Measurements from ENCODE around the gene COL21A1.

The COL21A1 gene

GRCh38 chr6:56199956-56200355, 47.4 kb downstream of the COL21A1 start:
- Histone ChIP-seq H4K20me1 (no peaks in the 10 kb centered on the region), H3K27me3 (no peaks in the 10 kb centered on the region), H3K4me3 (no peak overlapping the region), H3K27ac (no peak overlapping the region), H3K9ac (no peak overlapping the region), H3K4me1 (no peaks in the 10 kb centered on the region), H3K4me2 (no peak overlapping the region), H3K9me3 (peaks cover 5% of the 10 kb centered on the region; the same call in 1 of the 2 replicates), H3K36me3 (no peaks in the 10 kb centered on the region)
- no peak for TF ChIP-seq Cebpa-rat (IDR thresholded peaks at IDR 0.05)

- Histone ChIP-seq H3K27ac (no peak overlapping the region), H3K4me2 (no peak overlapping the region), H3K36me3 (no peaks in the 10 kb centered on the region), H3K9me3 (no peaks in the 10 kb centered on the region), H3K4me3 (no peak overlapping the region), H3K27me3 (no peaks in the 10 kb centered on the region), H4K20me1 (no peaks in the 10 kb centered on the region), H3K9ac (no peak overlapping the region), H3K4me1 (no peaks in the 10 kb centered on the region)
- TF ChIP-seq Cebpa-rat (IDR thresholded peaks at IDR 0.05) = no peak
Observed at GRCh38 chr6:56193846-56194245, 53.5 kb downstream of the COL21A1 start.

- no peak overlapping the region for H3K4me2 ChIP-seq
Observed at GRCh38 chr6:56188429-56188828, 59.0 kb downstream of the COL21A1 start.

GRCh38 chr6:56187686-56188085, 59.7 kb downstream of the COL21A1 start:
- no peak for TF ChIP-seq Cebpa-rat (IDR thresholded peaks at IDR 0.05)

More at GRCh38 chr6:56188429-56188828, 59.0 kb downstream of the COL21A1 start:
- Histone ChIP-seq H3K36me3 (no peaks in the 10 kb centered on the region), H3K4me1 (no peaks in the 10 kb centered on the region), H3K27ac (no peak overlapping the region), H3K4me3 (no peak overlapping the region), H3K9ac (no peak overlapping the region), H4K20me1 (no peaks in the 10 kb centered on the region), H3K27me3 (no peaks in the 10 kb centered on the region), H3K9me3 (no peaks in the 10 kb centered on the region)
- TF ChIP-seq Cebpa-rat (IDR thresholded peaks at IDR 0.05) = no peak

GRCh38 chr6:56176741-56177140, 70.6 kb downstream of the COL21A1 start:
- Histone ChIP-seq H3K9ac (no peak overlapping the region), H3K4me2 (no peak overlapping the region), H3K9me3 (peaks cover 20% of the 10 kb centered on the region), H3K36me3 (no peaks in the 10 kb centered on the region), H3K27me3 (no peaks in the 10 kb centered on the region), H3K4me1 (no peaks in the 10 kb centered on the region), H3K27ac (no peak overlapping the region), H3K4me3 (no peak overlapping the region), H4K20me1 (no peaks in the 10 kb centered on the region)
- no peak for TF ChIP-seq Cebpa-rat (IDR thresholded peaks at IDR 0.05)

More at GRCh38 chr6:56187686-56188085, 59.7 kb downstream of the COL21A1 start:
- Histone ChIP-seq H3K36me3 (no peaks in the 10 kb centered on the region), H3K4me3 (no peak overlapping the region), H3K27ac (no peak overlapping the region), H3K9ac (no peak overlapping the region), H3K27me3 (no peaks in the 10 kb centered on the region), H4K20me1 (no peaks in the 10 kb centered on the region), H3K9me3 (no peaks in the 10 kb centered on the region), H3K4me2 (no peak overlapping the region), H3K4me1 (no peaks in the 10 kb centered on the region)

GRCh38 chr6:56173228-56173627, 74.2 kb downstream of the COL21A1 start:
- Histone ChIP-seq H3K27me3 (no peaks in the 10 kb centered on the region), H3K4me2 (no peak overlapping the region), H4K20me1 (no peaks in the 10 kb centered on the region), H3K9me3 (peaks cover 20% of the 10 kb centered on the region), H3K36me3 (no peaks in the 10 kb centered on the region), H3K27ac (no peak overlapping the region), H3K4me1 (no peaks in the 10 kb centered on the region), H3K4me3 (no peak overlapping the region), H3K9ac (no peak overlapping the region)
- TF ChIP-seq Cebpa-rat (IDR thresholded peaks at IDR 0.05) = no peak

GRCh38 chr6:56172144-56172543, 75.2 kb downstream of the COL21A1 start:
- Histone ChIP-seq H3K9ac (no peak overlapping the region), H3K4me2 (no peak overlapping the region), H3K9me3 (peaks cover 20% of the 10 kb centered on the region), H3K27ac (no peak overlapping the region), H4K20me1 (no peaks in the 10 kb centered on the region), H3K4me1 (no peaks in the 10 kb centered on the region), H3K4me3 (no peak overlapping the region), H3K27me3 (no peaks in the 10 kb centered on the region), H3K36me3 (no peaks in the 10 kb centered on the region)
- no peak for TF ChIP-seq Cebpa-rat (IDR thresholded peaks at IDR 0.05)

- Histone ChIP-seq H3K27ac (no peak overlapping the region), H3K9me3 (peaks cover 14% of the 10 kb centered on the region)
- no peak for TF ChIP-seq Cebpa-rat (IDR thresholded peaks at IDR 0.05)
Observed at GRCh38 chr6:56169366-56169765, 78.0 kb downstream of the COL21A1 start.

GRCh38 chr6:56168596-56168995, 78.8 kb downstream of the COL21A1 start:
- Histone ChIP-seq H3K4me1 (no peaks in the 10 kb centered on the region), H3K4me2 (no peak overlapping the region), H4K20me1 (no peaks in the 10 kb centered on the region), H3K9ac (no peak overlapping the region), H3K9me3 (peaks cover 14% of the 10 kb centered on the region), H3K27ac (no peak overlapping the region), H3K36me3 (no peaks in the 10 kb centered on the region), H3K27me3 (no peaks in the 10 kb centered on the region), H3K4me3 (no peak overlapping the region)
- no peak for TF ChIP-seq Cebpa-rat (IDR thresholded peaks at IDR 0.05)

More at GRCh38 chr6:56169366-56169765, 78.0 kb downstream of the COL21A1 start:
- no peaks in the 10 kb centered on the region for H4K20me1 ChIP-seq
- H3K4me3 ChIP-seq = no peak overlapping the region
- no peaks in the 10 kb centered on the region for H3K27me3 ChIP-seq
- H3K4me2 ChIP-seq = no peak overlapping the region
- H3K9ac ChIP-seq = no peak overlapping the region
- no peaks in the 10 kb centered on the region for H3K4me1 ChIP-seq
- H3K36me3 ChIP-seq = no peaks in the 10 kb centered on the region

- H3K9ac ChIP-seq = no peak overlapping the region
- H3K27me3 ChIP-seq = no peaks in the 10 kb centered on the region
- H3K9me3 ChIP-seq = no peaks in the 10 kb centered on the region
- no peaks in the 10 kb centered on the region for H3K36me3 ChIP-seq
- H3K27ac ChIP-seq = no peak overlapping the region
- no peaks in the 10 kb centered on the region for H3K4me1 ChIP-seq
- H4K20me1 ChIP-seq = no peaks in the 10 kb centered on the region
- H3K4me2 ChIP-seq = no peak overlapping the region
- no peak overlapping the region for H3K4me3 ChIP-seq
- TF ChIP-seq Cebpa-rat (IDR thresholded peaks at IDR 0.05) = no peak
Observed at GRCh38 chr6:56162081-56162480, 85.3 kb downstream of the COL21A1 start.

GRCh38 chr6:56160489-56160888, 86.9 kb downstream of the COL21A1 start:
- no peaks in the 10 kb centered on the region for H3K4me1 ChIP-seq
- no peak overlapping the region for H3K4me3 ChIP-seq
- H3K9ac ChIP-seq = no peak overlapping the region
- H3K27me3 ChIP-seq = no peaks in the 10 kb centered on the region
- no peaks in the 10 kb centered on the region for H3K9me3 ChIP-seq
- H3K27ac ChIP-seq = no peak overlapping the region
- H3K4me2 ChIP-seq = no peak overlapping the region
- no peaks in the 10 kb centered on the region for H4K20me1 ChIP-seq
- H3K36me3 ChIP-seq = no peaks in the 10 kb centered on the region
- TF ChIP-seq Cebpa-rat (IDR thresholded peaks at IDR 0.05) = no peak
